Hematopoietic multipotent progenitor cell treated with erythropoietin and hydrocortisone succinate and interleukin-3 and kit ligand, for 8 days (in vitro differentiated cells): ENCODE results near the gene SPOCK2.
"Not testable (repeated sequence)": the region's sequence is repeated elsewhere in the genome, so short reads cannot be mapped to it uniquely, and the experiment has no call there.

Experiments
- DNase-seq: peaks from one replicate; pipeline ENCODE4 v3.0.0-alpha.2; 2015

SPOCK2 gene

GRCh38 chr10:72087969-72088888 lies at the start of gene SPOCK2:
Gene SPOCK2, minus strand, starts transcription at chr10:72088551. Its CDS starts 223 bp downstream, at chr10:72088328.
- no peak for DNase-seq

- no peak for DNase-seq
Observed at GRCh38 chr10:72137583-72137982, 49.2 kb upstream of the SPOCK2 start.

- not testable (repeated sequence) for DNase-seq
Observed at GRCh38 chr10:72136225-72136624, 47.9 kb upstream of the SPOCK2 start.

- no peak for DNase-seq
Observed at GRCh38 chr10:72134785-72135767, 46.7 kb upstream of the SPOCK2 start.

- no peak for DNase-seq
Observed at GRCh38 chr10:72133517-72133916, 45.2 kb upstream of the SPOCK2 start.

GRCh38 chr10:72132854-72133253 lies 44.5 kb upstream of the SPOCK2 start:
- DNase-seq = no peak

- DNase-seq = no peak
Observed at GRCh38 chr10:72127571-72127970, 39.2 kb upstream of the SPOCK2 start.

GRCh38 chr10:72126872-72127232 lies 38.5 kb upstream of the SPOCK2 start:
- no peak for DNase-seq

- peak; percentile 62 for DNase-seq
Observed at GRCh38 chr10:72126184-72126871, 38.0 kb upstream of the SPOCK2 start.

- DNase-seq = no peak
Observed at GRCh38 chr10:72124989-72125388, 36.6 kb upstream of the SPOCK2 start.

GRCh38 chr10:72124381-72124780 lies 36.0 kb upstream of the SPOCK2 start:
- no peak for DNase-seq

GRCh38 chr10:72123616-72124015 lies 35.3 kb upstream of the SPOCK2 start:
- DNase-seq = no peak

- DNase-seq = no peak
Observed at GRCh38 chr10:72122221-72122620, 33.9 kb upstream of the SPOCK2 start.

GRCh38 chr10:72121389-72121788 lies 33.0 kb upstream of the SPOCK2 start:
- DNase-seq = no peak

- no peak for DNase-seq
Observed at GRCh38 chr10:72116372-72116771, 28.0 kb upstream of the SPOCK2 start.

- DNase-seq = no peak
Observed at GRCh38 chr10:72114706-72115450, 26.5 kb upstream of the SPOCK2 start.

GRCh38 chr10:72110673-72111401 lies 22.5 kb upstream of the SPOCK2 start:
- no peak for DNase-seq

GRCh38 chr10:72109636-72110157 lies 21.3 kb upstream of the SPOCK2 start:
- DNase-seq = no peak

- no peak for DNase-seq
Observed at GRCh38 chr10:72108830-72109635, 20.7 kb upstream of the SPOCK2 start.

- not testable (repeated sequence) for DNase-seq
Observed at GRCh38 chr10:72108004-72108370, 19.6 kb upstream of the SPOCK2 start.
